HFF-Myc (cell line): Measurements from ENCODE around the gene CASQ1.

ENCODE experiments used
- DNase-seq: peaks from one replicate; pipeline ENCODE4 v3.0.0-alpha.2; 2011; ENCODE audit warnings: low read depth; ENCODE audit errors: extremely low read depth
- H3K4me3 ChIP-seq: replicated peaks from 2 replicates; pipeline ENCODE4 v1.5.1; 2011; ENCODE audit warnings: low read depth, mild to moderate bottlenecking, control low read depth, low read length
- CTCF ChIP-seq: IDR thresholded peaks from 2 replicates; pipeline ENCODE4 v1.5.1; 2012; ENCODE audit warnings: mild to moderate bottlenecking, low read depth, low read length, control low read depth; ENCODE audit errors: missing control alignments

CASQ1 gene

DNA sequence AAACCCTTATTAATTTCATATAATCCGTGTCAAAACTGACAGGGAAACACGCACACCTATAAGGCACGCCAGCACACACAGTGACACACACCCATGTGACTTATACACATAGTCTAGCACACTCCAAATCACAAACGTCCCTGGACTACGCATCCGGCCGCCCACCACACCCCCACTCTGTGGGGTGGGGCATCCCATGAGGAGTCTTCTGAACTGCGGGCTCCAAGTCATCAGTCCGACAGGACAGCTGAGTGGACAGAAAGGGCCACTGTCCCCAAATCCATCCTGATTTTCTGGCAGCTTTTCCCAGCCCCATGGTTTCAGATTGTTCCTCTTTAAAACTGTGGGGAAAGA, 15.6 kb downstream of the CASQ1 start:
- DNase-seq = peak; percentile 32
- TF ChIP-seq CTCF = no peak
- peak overlapping the region; percentile 93 for H3K4me3 ChIP-seq

DNA sequence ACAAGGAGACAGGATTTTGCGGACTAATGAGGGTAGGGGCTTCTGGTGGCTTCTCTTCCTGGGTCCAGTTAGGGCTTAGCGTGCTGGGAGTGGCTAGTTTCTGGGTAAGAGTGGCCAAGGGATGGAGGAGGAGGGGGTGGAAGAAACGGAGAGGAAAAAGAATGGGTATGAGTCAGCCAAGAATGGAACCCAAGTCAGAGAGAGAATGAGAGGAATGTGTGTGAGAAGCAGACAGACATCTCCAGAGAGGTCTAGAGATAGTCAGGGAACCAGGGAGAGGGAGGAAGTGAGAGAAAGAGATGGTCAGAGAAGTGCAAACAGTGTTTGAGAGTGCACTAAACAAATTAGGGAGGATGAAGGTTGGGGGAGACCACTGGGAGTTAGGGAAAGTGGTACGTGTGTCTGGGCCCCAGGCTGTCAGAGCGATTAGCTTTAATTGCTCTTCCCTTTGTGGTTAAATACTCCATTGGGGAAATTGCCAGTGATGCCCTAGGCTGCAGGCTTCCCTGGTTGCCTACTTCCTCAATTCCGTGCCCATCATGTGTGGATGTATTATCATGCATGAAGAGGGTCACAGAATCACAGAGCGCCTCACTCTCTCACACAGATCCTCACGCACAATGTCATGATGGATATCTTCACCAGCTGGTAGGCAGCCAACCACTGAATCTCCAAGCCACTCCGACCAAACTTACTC, 16.2 kb downstream of the CASQ1 start:
- H3K4me3 ChIP-seq = peak overlapping the region; percentile 93
- peak; percentile 38 for DNase-seq
- no peak for TF ChIP-seq CTCF

- no peak for DNase-seq
- peak overlapping the region; percentile 93 for H3K4me3 ChIP-seq
- TF ChIP-seq CTCF = no peak
Measured at GRCh38 chr1:160207118-160207650, 16.8 kb downstream of the CASQ1 start.

DNA sequence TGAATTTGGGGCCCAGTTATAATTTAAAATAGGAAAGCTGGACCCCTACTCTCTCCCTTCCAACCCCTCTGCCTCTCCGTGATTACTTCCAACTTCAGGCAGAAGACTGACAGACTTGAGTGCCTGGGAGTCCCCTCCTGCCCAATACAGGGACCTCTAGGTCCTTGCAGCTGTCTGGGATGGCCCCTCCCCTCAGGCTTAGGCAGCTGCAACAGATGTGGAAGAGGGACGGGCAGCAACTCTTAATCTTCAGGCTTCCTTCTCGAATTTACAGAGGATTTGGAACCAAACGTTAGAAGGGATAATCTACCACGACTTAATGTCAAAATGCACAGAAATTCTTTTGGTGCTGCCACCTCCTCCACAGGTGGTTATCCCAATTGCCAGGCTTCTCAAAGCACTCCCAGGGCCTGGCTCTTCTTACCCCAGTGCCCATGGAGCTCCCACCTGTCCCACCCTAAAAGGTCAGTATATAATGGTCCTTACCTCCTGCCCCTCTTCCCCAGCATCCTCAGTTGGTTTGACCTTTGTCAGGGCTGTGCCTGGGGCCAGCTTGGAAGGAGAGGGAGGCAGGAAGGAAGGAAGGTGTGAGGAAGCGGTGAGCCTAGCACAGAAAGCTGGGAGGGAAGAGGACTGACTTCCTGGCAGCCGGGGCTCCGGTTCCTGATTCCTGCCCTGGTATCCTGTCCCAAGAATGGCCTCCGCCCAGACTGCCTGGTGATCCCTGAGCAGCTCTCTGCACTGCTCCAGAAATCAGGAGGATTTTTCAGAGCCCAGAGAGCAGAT, 17.6 kb downstream of the CASQ1 start:
- no peak for TF ChIP-seq CTCF
- H3K4me3 ChIP-seq = no peak overlapping the region
- DNase-seq = no peak

GRCh38 chr1:160208557-160209320, 18.4 kb downstream of the CASQ1 start:
- no peak for DNase-seq
- no peak for TF ChIP-seq CTCF
- H3K4me3 ChIP-seq = no peak overlapping the region

- no peak overlapping the region for H3K4me3 ChIP-seq
- no peak for DNase-seq
Measured at GRCh38 chr1:160209321-160210046, 19.1 kb downstream of the CASQ1 start.

More at GRCh38 chr1:160209321-160210046, 19.1 kb downstream of the CASQ1 start:
- no peak for TF ChIP-seq CTCF
